CD14-positive monocyte (primary cell): Measurements from ENCODE around the gene HDGFL3. TPM values are rescaled to one million over a fixed set of nuclear protein-coding genes. Genes with fewer than 3 reads are reported as not detected.

Experiments
- DNase-seq, 3 donors: peaks; one replicate each; pipeline ENCODE4 v3.0.0-alpha.2; 2011 to 2022
- H2AFZ ChIP-seq: 2 replicates; pipeline ENCODE4 v1.6.0; 2012; ENCODE audit warnings: mild to moderate bottlenecking, low read depth, low read length, inconsistent platforms; ENCODE audit not compliant: insufficient read depth, poor library complexity, severe bottlenecking
- H3K27ac ChIP-seq, 2 donors: 1 replicate in 1 of 2; 2 replicates in 1 of 2; pipeline ENCODE4 v1.5.1; 2012 to 2013; ENCODE audit warnings: low read length in 2 of 2, control low read depth in 1 of 2, inconsistent platforms in 1 of 2, low read depth in 1 of 2, mild to moderate bottlenecking in 1 of 2
- H3K27me3 ChIP-seq, 2 donors: one replicate each; pipeline versions ENCODE4 v1.6.0 to v1.6.1; 2011 to 2013; ENCODE audit warnings: low read length in 2 of 2; ENCODE audit not compliant: control insufficient read depth in 2 of 2, insufficient read depth in 2 of 2
- H3K36me3 ChIP-seq, 2 donors: replicated peaks in 1 of 2; 1 replicate in 1 of 2; 2 replicates in 1 of 2; pipeline versions ENCODE4 v1.5.1 to v1.6.1; 2012 to 2013; ENCODE audit warnings: low read length in 2 of 2, control low read depth in 1 of 2, inconsistent platforms in 1 of 2, mild to moderate bottlenecking in 1 of 2; ENCODE audit not compliant: insufficient read depth in 2 of 2, control insufficient read depth in 1 of 2
- H3K4me1 ChIP-seq, 2 donors: 1 replicate in 1 of 2; 2 replicates in 1 of 2; pipeline versions ENCODE4 v1.5.1 to v1.6.1; 2012 to 2013; ENCODE audit warnings: low read length in 2 of 2, control low read depth in 1 of 2, inconsistent platforms in 1 of 2, mild to moderate bottlenecking in 1 of 2, moderate library complexity in 1 of 2; ENCODE audit not compliant: insufficient read depth in 2 of 2, control insufficient read depth in 1 of 2
- H3K4me2 ChIP-seq: replicated peaks from 2 replicates; pipeline ENCODE3; 2012; ENCODE audit warnings: low read length, moderate library complexity, mild to moderate bottlenecking; ENCODE audit not compliant: poor library complexity, severe bottlenecking; ENCODE audit errors: extremely low read depth
- H3K4me3 ChIP-seq, 3 experiments: fragments of 200-600 bp in 1 of 3; sonication (generic) in 1 of 3; replicated peaks in 1 of 3; 1 replicate in 2 of 3; 2 replicates in 1 of 3; pipeline ENCODE4 v1.5.1; 2011 to 2013; ENCODE audit warnings: low read length in 3 of 3, mild to moderate bottlenecking in 3 of 3, control low read depth in 2 of 3, low read depth in 2 of 3, inconsistent platforms in 1 of 3, moderate library complexity in 1 of 3
- H3K79me2 ChIP-seq: 2 replicates; pipeline ENCODE4 v1.6.0; 2012; ENCODE audit warnings: mild to moderate bottlenecking, control low read depth, inconsistent platforms, low read length, moderate library complexity; ENCODE audit not compliant: insufficient read depth
- H3K9ac ChIP-seq: 2 replicates; pipeline ENCODE4 v1.6.0; 2017; ENCODE audit warnings: low read length, mild to moderate bottlenecking; ENCODE audit not compliant: insufficient read depth, poor library complexity, severe bottlenecking
- H3K9me3 ChIP-seq, 2 donors: replicated peaks in 1 of 2; 1 replicate in 1 of 2; 2 replicates in 1 of 2; pipeline versions ENCODE4 v1.5.1 to v1.6.1; 2012 to 2013; ENCODE audit warnings: low read length in 2 of 2, control low read depth in 1 of 2; ENCODE audit not compliant: control insufficient read depth in 1 of 2, insufficient read depth in 1 of 2
- H4K20me1 ChIP-seq: 2 replicates; pipeline ENCODE4 v1.6.0; 2012; ENCODE audit warnings: mild to moderate bottlenecking, low read length, control low read depth, moderate library complexity; ENCODE audit not compliant: insufficient read depth
- H3K27ac Mint-ChIP-seq, 7 donors: one replicate each; pipeline ENCODE4 v1.8.0; 2020; ENCODE audit warnings: mild to moderate bottlenecking in 7 of 7, mixed read lengths in 7 of 7, moderate library complexity in 6 of 7, inconsistent platforms in 2 of 7
- H3K27me3 Mint-ChIP-seq, 3 donors: one replicate each; pipeline ENCODE4 v1.8.0; 2021 to 2022; ENCODE audit warnings: low read depth in 3 of 3, mild to moderate bottlenecking in 3 of 3, mixed read lengths in 3 of 3, moderate library complexity in 3 of 3, inconsistent platforms in 1 of 3
- H3K36me3 Mint-ChIP-seq, 2 donors: one replicate each; pipeline ENCODE4 v1.8.0; 2020; ENCODE audit warnings: mixed read lengths in 2 of 2, inconsistent platforms in 1 of 2, mild to moderate bottlenecking in 1 of 2
- H3K4me1 Mint-ChIP-seq: one replicate; pipeline ENCODE4 v1.8.0; 2020; ENCODE audit warnings: mild to moderate bottlenecking, mixed read lengths
- H3K4me3 Mint-ChIP-seq, 2 donors: one replicate each; pipeline ENCODE4 v1.8.0; 2020; ENCODE audit warnings: mild to moderate bottlenecking in 2 of 2, mixed read lengths in 2 of 2, moderate library complexity in 1 of 2
- H3K9me3 Mint-ChIP-seq, 7 donors: one replicate each; pipeline ENCODE4 v1.8.0; 2020 to 2022; ENCODE audit warnings: mixed read lengths in 7 of 7, mild to moderate bottlenecking in 6 of 7, moderate library complexity in 6 of 7, inconsistent platforms in 2 of 7
- WGBS: methylation state at CpG from one replicate; pipeline ENCODE4 v1.1.5; 2013; ENCODE audit warnings: missing lambda C conversion rate; ENCODE audit not compliant: insufficient coverage; 5-methylcytosine and 5-hydroxymethylcytosine counted together
- intact Hi-C, 2 donors: fragments of 100-400 bp; cut with micrococcal nuclease; formaldehyde crosslinking; loops; one replicate each; pipeline versions ENCODE4 v1.15.0 to v1.15.1; 2023
- polyA plus RNA-seq, 3 donors: library from polyadenylated mRNA; depleted of rRNA in 1 of 3; unstranded in 2 of 3; stranded (reverse) in 1 of 3; fragments of 300-500 nt in 2 of 3; fragments of >200 nt in 1 of 3; fragmentation: Illumina TruSeq in 2 of 3; gene quantifications; 1 replicate in 2 of 3; 2 replicates in 1 of 3; pipeline ENCODE4 v1.2.3, GENCODE V29; 2012 to 2021
- TF ChIP-seq, protein P1 (sequence below): fragments of 200-600 bp; IDR thresholded peaks from one replicate; pipeline ENCODE4 v1.8.0; 2022; ENCODE audit warnings: antibody characterized with exemption, mild to moderate bottlenecking

HDGFL3 gene
- polyA plus RNA-seq, 3 donors = 0.35 to 1.1 (median 0.69) TPM

DNA sequence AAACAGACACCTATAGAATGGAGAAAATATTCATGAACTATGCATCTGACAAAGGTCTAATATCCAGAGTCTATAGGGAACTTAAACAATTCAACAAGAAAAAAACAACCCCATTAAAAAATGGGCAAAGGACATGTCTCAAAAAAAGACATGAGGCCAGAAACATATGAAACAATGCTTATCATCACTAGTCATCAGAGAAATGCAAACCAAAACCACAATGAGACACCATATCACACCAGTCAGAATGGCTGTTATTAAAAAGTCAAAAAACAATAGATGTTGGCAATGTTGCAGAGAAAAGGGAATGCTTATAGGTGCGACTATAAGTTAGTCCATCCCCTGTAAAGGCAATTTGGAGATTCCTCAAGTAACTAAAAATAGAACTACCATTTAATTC lies 11.4 kb upstream of the HDGFL3 start:
- TF ChIP-seq, protein P1, sequence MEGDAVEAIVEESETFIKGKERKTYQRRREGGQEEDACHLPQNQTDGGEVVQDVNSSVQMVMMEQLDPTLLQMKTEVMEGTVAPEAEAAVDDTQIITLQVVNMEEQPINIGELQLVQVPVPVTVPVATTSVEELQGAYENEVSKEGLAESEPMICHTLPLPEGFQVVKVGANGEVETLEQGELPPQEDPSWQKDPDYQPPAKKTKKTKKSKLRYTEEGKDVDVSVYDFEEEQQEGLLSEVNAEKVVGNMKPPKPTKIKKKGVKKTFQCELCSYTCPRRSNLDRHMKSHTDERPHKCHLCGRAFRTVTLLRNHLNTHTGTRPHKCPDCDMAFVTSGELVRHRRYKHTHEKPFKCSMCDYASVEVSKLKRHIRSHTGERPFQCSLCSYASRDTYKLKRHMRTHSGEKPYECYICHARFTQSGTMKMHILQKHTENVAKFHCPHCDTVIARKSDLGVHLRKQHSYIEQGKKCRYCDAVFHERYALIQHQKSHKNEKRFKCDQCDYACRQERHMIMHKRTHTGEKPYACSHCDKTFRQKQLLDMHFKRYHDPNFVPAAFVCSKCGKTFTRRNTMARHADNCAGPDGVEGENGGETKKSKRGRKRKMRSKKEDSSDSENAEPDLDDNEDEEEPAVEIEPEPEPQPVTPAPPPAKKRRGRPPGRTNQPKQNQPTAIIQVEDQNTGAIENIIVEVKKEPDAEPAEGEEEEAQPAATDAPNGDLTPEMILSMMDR = no peak
- Mint-ChIP-seq H3K27me3 (peaks cover 0 to 10% (median 5%) of the 10 kb centered on the region in 3 donors), H3K27ac (no peak overlapping the region), H3K4me1 (no peaks in the 10 kb centered on the region), H3K9me3 (peaks cover 0 to 20% (median 12%) of the 10 kb centered on the region in 7 donors), H3K4me3 (no peak overlapping the region), H3K36me3 (no peaks in the 10 kb centered on the region)
- Histone ChIP-seq H4K20me1 (no peaks in the 10 kb centered on the region), H3K9me3 (no peaks in the 10 kb centered on the region), H3K4me3 (no peak overlapping the region), H3K36me3 (no peaks in the 10 kb centered on the region), H2AFZ (no peak overlapping the region), H3K4me2 (no peak overlapping the region), H3K9ac (no peak overlapping the region), H3K4me1 (no peaks in the 10 kb centered on the region), H3K27ac (no peak overlapping the region), H3K27me3 (no peaks in the 10 kb centered on the region), H3K79me2 (no peaks in the 10 kb centered on the region)
- DNase-seq = no peak
- intact Hi-C loops = no loop called here
- no CpG with 5 or more reads among the region's 1 CpG for WGBS

DNA sequence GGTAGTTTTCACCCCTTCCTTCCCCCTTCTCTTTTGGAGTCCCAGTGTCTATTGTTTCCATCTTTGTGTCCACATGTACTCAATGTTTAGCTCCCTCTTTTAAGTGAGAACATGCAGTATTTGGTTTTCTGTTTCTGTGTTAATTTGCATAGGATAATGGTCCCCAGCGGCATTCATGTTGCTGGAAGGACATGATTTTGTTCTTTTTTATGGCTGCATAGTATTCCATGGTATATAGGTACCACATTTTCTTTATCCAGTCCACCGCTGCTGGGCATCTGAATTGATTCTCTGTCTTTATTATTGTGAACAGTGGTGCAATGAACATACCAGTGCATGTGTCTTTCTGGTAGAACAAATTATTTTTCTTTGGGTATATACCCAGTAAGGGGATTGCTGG lies 7.7 kb upstream of the HDGFL3 start:
- TF ChIP-seq, protein P1 = no peak
- no peak overlapping the region for H3K27ac ChIP-seq
- no CpG with 5 or more reads among the region's 2 CpGs for WGBS
- peaks cover 6 to 8% of the 10 kb centered on the region in 2 donors for H3K27me3 ChIP-seq
- no peaks in the 10 kb centered on the region for H3K9me3 ChIP-seq
- intact Hi-C loops = no loop called here
- Mint-ChIP-seq H3K27me3 (peaks cover 0 to 13% (median 9%) of the 10 kb centered on the region in 3 donors), H3K4me3 (no peak overlapping the region), H3K9me3 (peaks cover 0 to 9% (median 5%) of the 10 kb centered on the region in 7 donors), H3K27ac (no peak overlapping the region), H3K4me1 (no peaks in the 10 kb centered on the region), H3K36me3 (no peaks in the 10 kb centered on the region)
- no peak overlapping the region for H3K4me2 ChIP-seq
- no peak overlapping the region for H3K4me3 ChIP-seq
- H3K4me1 ChIP-seq = no peaks in the 10 kb centered on the region
- H3K79me2 ChIP-seq = no peaks in the 10 kb centered on the region
- H3K36me3 ChIP-seq = no peaks in the 10 kb centered on the region
- no peak for DNase-seq
- H2AFZ ChIP-seq = no peak overlapping the region
- no peak overlapping the region for H3K9ac ChIP-seq
- H4K20me1 ChIP-seq = no peaks in the 10 kb centered on the region
